ENCODE results near the gene FABP3. TPM values are rescaled to one million over a fixed set of nuclear protein-coding genes. Genes with fewer than 3 reads are reported as not detected.

FABP3 gene
- total RNA-seq, 4 donors from 2014 or later = 1.5 to 5.6 (median 3.3) TPM

- 88% methylated on average over 2 of the region's 2 CpGs for WGBS
- H3K36me3 ChIP-seq = no peaks in the 10 kb centered on the region
- no peak for DNase-seq (ENCODE audit: low spot score in 2 of 2)
- H3K4me1 ChIP-seq = peaks cover 8% of the 10 kb centered on the region
- TF ChIP-seq POLR2A (IDR thresholded peaks at IDR 0.05) = no peak
- no peak for TF ChIP-seq EP300 (IDR thresholded peaks at IDR 0.05)
- TF ChIP-seq CTCF (IDR thresholded peaks at IDR 0.05) = no peak
- no peaks in the 10 kb centered on the region for H3K9me3 ChIP-seq
- H3K27ac ChIP-seq = no peak overlapping the region
- H3K4me3 ChIP-seq = no peak overlapping the region
- H3K27me3 ChIP-seq = no peaks in the 10 kb centered on the region
Observed at GRCh38 chr1:31398246-31398645, 25.4 kb upstream of the FABP3 start.

- no peak overlapping the region for H3K4me3 ChIP-seq
- H3K36me3 ChIP-seq = no peaks in the 10 kb centered on the region
- no peak for TF ChIP-seq POLR2AphosphoS5 (IDR thresholded peaks at IDR 0.05)
- no peak for TF ChIP-seq CTCF (IDR thresholded peaks at IDR 0.05)
- no peak for TF ChIP-seq POLR2A (IDR thresholded peaks at IDR 0.05)
- no peak for TF ChIP-seq EP300 (IDR thresholded peaks at IDR 0.05)
- no peaks in the 10 kb centered on the region for H3K27me3 ChIP-seq
- H3K27ac ChIP-seq = no peak overlapping the region
- H3K4me1 ChIP-seq = peaks cover 8% of the 10 kb centered on the region
- H3K9me3 ChIP-seq = no peaks in the 10 kb centered on the region
- DNase-seq (ENCODE audit: low spot score in 2 of 2) = no peak
- 74% methylated on average over 4 of the region's 4 CpGs for WGBS
Observed at GRCh38 chr1:31397360-31398095, 24.7 kb upstream of the FABP3 start.

- WGBS = 92% methylated on average over 3 of the region's 3 CpGs
- no peak for DNase-seq (ENCODE audit: low spot score in 2 of 2)
- TF ChIP-seq CTCF (IDR thresholded peaks at IDR 0.05) (no peak), POLR2A (IDR thresholded peaks at IDR 0.05) (no peak), POLR2AphosphoS5 (IDR thresholded peaks at IDR 0.05) (no peak)
- Histone ChIP-seq H3K27me3 (no peaks in the 10 kb centered on the region), H3K4me3 (no peak overlapping the region), H3K9me3 (no peaks in the 10 kb centered on the region), H3K4me1 (peaks cover 8% of the 10 kb centered on the region), H3K27ac (no peak overlapping the region), H3K36me3 (no peaks in the 10 kb centered on the region)
Observed at GRCh38 chr1:31396633-31397351, 23.9 kb upstream of the FABP3 start.

GRCh38 chr1:31394584-31395193 lies 21.8 kb upstream of the FABP3 start:
- Histone ChIP-seq H3K4me3 (peak overlapping the region; percentile 41), H3K36me3 (no peaks in the 10 kb centered on the region), H3K27me3 (no peaks in the 10 kb centered on the region), H3K4me1 (peaks cover 16% of the 10 kb centered on the region), H3K9me3 (no peaks in the 10 kb centered on the region), H3K27ac (no peak overlapping the region)
- peak; percentile 87 to 90 for DNase-seq (ENCODE audit: low spot score in 2 of 2)
- 4% methylated on average over 36 of the region's 36 CpGs for WGBS
- TF ChIP-seq CTCF (IDR thresholded peaks at IDR 0.05) (peak; percentile 82 to 92), EP300 (IDR thresholded peaks at IDR 0.05) (no peak)

- Histone ChIP-seq H3K27me3 (no peaks in the 10 kb centered on the region), H3K36me3 (no peaks in the 10 kb centered on the region), H3K4me3 (no peak overlapping the region), H3K27ac (no peak overlapping the region), H3K9me3 (no peaks in the 10 kb centered on the region), H3K4me1 (peaks cover 18% of the 10 kb centered on the region)
- TF ChIP-seq CTCF (IDR thresholded peaks at IDR 0.05) (no peak), POLR2AphosphoS5 (IDR thresholded peaks at IDR 0.05) (no peak), EP300 (IDR thresholded peaks at IDR 0.05) (no peak)
- no peak for DNase-seq (ENCODE audit: low spot score in 2 of 2)
Observed at GRCh38 chr1:31393463-31393862, 20.6 kb upstream of the FABP3 start.
